Measurements from ENCODE around the gene ZNF527.

GRCh38 chr19:37329686-37330085 lies 41.2 kb upstream of the ZNF527 start:
- TF ChIP-seq POLR2AphosphoS5 (IDR thresholded peaks at IDR 0.05) (no peak), CTCF (IDR thresholded peaks at IDR 0.05) (peak in 1 of 3 donors; percentile 14)
